ENCODE measurements around the gene MAGEF1. TPM values are rescaled to one million over a fixed set of nuclear protein-coding genes. Genes with fewer than 3 reads are reported as not detected.

The MAGEF1 gene
- total and polyA plus RNA-seq, 2 of the 8 experiments (the other 6 are each of a cell fraction or from before 2014, with no cell fraction given) = 26.5 to 56.7 TPM

DNA sequence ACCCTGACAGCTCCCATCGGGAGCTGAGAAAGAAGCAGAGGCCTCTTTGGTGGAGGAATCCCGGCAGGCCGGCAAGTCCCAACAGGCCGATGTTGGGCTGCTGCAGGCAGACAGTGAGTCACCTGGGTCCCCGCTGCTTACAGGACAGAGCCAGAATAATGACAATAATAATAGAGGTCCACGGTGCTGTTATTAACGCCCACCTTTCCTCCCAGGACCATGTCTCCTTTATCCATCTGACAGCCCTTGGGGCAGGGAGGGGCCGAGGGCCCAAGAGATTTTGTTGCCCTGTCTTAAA is 29.3 kb upstream of the MAGEF1 start (continued):
- TF ChIP-seq CEBPB (IDR thresholded peaks at IDR 0.05; ENCODE audit: low read depth, low read length) (no peak), SAP30 (IDR thresholded peaks at IDR 0.05; ENCODE audit: insufficient read depth, insufficient replicate concordance, low read length) (no peak), NANOG (IDR thresholded peaks at IDR 0.05; ENCODE audit: insufficient read depth, low read depth, low read length, poor library complexity, severe bottlenecking) (no peak), GTF2F1 (IDR thresholded peaks at IDR 0.05; ENCODE audit: borderline replicate concordance, low read depth, low read length) (no peak), SP2 (IDR thresholded peaks at IDR 0.05; ENCODE audit: low read length) (no peak)
- TF ChIP-seq, protein P1, sequence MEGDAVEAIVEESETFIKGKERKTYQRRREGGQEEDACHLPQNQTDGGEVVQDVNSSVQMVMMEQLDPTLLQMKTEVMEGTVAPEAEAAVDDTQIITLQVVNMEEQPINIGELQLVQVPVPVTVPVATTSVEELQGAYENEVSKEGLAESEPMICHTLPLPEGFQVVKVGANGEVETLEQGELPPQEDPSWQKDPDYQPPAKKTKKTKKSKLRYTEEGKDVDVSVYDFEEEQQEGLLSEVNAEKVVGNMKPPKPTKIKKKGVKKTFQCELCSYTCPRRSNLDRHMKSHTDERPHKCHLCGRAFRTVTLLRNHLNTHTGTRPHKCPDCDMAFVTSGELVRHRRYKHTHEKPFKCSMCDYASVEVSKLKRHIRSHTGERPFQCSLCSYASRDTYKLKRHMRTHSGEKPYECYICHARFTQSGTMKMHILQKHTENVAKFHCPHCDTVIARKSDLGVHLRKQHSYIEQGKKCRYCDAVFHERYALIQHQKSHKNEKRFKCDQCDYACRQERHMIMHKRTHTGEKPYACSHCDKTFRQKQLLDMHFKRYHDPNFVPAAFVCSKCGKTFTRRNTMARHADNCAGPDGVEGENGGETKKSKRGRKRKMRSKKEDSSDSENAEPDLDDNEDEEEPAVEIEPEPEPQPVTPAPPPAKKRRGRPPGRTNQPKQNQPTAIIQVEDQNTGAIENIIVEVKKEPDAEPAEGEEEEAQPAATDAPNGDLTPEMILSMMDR (IDR thresholded peaks at IDR 0.05; ENCODE audit: control extremely low read depth in 1 of 3, insufficient read depth in 1 of 3, low read depth in 1 of 3, low read length in 3 of 3) = no peak
